Measurements from ENCODE around the gene CANT1.
"Not testable (repeated sequence)": the region's sequence is repeated elsewhere in the genome, so short reads cannot be mapped to it uniquely, and the experiment has no call there.

The CANT1 gene

DNA sequence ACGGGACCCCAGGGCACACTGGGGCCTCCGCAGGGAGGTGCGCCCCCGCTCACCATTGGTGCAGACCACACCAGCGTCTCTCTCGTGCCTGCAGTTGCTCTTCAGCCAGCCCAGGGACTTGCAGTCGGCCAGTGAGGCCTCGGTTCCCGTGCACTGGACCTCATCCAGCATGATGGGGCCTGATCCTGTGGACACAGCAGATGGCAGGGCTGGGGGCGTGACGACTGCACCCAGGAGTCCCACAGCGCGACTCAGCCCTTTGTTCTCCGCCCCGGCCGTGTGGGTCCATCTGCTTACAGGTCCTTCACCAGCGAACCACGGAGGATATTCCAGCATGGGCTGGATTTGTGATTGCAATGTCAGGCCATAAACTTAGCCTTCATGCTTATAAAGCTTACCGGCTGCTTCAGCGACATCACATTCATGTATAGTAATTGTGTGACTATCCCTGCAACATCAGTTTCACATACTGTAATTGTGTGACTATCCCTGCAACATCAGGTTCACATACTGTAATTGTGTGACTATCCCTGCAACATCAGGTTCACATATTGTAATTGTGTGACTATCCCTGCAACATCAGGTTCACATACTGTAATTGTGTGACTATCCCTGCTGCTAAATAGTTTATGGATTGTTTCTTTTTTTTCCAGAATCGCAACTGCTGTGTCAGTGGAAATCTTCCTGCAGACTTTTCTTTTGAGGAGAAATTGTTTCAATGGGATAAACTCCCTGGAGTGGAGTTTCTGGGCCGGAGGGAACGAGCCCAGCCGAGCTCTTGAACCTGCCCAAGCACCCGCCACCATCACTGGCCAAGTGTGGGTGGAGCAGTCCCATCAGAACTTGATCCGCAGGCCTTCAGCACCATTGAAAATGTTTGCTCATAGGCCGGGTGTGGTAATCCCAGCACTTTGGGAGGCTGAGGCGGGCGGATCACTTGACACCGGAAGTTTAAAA is 34.7 kb downstream of the CANT1 start:
- no peak for DNase-seq

DNA sequence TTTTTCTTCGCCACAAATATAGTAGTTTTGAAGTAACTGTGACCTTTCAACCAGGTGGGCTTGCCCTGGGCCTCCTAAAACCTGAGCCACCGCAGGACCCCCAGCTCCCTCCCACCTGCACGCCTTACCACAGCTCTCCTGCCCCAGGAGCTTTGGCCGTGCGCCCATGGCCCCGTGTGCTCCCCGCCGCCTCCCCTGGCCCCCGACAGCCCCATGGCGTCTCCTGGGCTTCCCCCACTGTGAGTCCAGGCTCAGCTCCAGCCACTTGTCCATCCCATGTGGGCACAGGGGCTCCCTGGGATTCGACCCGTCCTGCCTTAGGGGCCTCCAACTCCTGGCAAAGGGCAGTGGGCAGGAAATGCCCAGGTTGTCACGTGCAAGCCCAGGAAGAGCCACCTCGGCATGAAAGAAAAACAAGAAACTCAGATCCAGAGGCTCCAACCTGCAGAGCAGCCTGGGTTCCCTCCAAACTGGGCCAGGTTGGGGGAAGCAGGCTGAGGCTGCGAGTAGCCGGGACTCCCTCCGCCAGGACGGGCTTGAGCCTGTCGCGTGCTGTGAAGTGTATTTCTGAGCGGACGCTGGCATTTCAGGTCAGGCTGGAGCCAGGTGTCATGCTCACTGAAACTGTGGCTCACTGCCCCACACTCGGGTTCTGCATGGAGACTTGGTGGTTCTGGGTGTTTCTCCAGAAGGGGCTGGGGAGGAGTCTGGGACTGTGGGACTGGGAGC is 35.6 kb downstream of the CANT1 start:
- DNase-seq, result no peak

GRCh38 chr17:78973196-78973595 is 36.4 kb downstream of the CANT1 start:
- no peak for DNase-seq

DNA sequence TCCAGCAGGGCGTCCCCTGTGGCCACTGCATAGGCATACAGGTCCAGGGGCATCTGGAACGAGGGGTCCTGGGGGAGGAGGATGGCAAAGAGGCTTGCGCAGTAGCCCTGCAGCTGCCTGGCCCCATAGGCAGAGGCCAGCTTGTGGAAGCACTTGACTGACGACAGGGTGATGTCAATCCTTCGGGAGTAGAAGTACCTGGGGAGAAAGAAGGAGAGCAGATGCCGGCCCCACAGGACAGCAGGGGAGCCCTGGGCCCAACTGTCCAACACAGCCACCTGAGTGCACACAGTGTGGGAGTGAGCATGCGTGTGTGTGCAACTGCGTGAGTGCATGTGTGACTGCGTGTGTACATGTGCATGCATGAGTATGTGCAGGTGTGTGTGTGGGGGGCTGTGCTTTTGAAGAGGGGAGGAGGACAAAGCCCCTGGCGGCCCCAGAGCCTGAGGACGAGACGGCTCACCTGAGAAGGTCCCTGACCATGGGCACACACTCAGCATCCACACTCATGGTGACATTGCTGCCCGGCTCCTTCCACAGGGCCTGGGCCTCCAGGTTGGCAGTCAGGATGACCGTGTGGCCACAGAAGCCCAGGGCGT is 37.0 kb downstream of the CANT1 start:
- no peak for DNase-seq

DNA sequence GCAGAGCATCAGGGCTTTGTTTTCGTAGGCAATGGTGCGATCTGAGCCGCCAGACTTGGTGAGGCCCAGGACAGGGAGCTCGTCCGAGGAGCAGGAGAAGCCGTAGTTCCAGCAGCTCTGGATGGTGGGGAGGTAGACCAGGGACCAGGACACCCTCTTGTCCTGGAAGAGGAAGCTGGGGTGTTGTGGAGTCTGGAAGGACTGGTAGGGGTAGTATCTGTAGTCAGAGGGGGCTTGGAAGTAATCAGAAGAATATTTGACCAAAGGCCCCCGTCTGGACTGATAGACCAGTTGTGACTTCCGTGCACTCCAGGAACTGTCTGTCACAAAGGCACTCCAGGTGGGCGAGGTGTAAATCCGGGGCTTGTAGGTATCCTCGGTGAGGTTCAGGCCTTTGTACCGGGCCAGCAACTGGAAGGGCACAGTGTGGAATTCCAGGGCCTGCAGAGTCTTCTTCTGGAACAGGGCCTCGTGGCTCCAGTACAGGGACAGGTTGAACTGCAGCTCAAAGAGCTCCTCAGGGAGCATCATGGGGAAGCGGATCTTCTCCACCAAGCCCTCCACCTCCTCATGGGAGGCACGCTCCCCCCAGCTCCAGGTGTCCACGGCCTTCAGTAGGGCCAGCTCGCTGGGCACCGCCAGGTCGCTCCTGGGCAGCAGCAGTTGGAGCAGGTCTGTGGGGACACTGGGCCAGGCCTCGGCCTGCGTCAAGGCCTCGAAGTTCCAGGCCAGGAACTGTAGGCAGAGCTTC is 37.6 kb downstream of the CANT1 start:
- no peak for DNase-seq

GRCh38 chr17:78970834-78971755 is 38.5 kb downstream of the CANT1 start:
- peak; percentile 70 to 71 for DNase-seq

- no peak for DNase-seq
Measured at GRCh38 chr17:78969865-78970264, 39.7 kb downstream of the CANT1 start.

DNA sequence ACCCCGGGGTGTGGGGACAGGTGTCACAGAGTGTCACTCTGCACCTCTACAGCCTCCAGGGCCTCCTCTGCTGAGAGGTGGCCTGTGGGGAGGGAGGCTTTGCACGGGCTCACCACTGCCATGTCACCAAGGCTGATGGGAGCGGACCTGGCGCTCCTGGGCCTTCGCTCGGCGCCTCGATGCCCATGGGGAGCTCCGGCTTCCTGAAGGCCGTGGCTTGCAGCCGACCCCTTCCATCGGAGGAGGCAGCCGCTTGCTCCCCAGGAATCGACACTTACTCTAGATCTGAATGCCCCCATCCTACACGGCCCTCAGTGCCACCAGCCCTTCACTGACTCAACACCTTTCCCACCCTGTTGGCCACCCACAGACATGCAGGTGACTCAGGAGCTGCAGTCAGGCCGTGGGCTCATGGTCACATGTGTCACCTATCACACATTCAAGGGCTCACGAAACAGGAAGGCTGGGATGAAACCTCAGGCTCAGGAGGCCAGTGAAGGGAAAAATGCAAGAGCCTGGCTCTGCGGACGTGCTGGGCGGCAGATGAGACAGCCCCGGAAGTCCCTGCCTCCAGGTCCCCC is 41.7 kb downstream of the CANT1 start:
- DNase-seq, result no peak

- no peak for DNase-seq
Measured at GRCh38 chr17:78966910-78967600, 42.5 kb downstream of the CANT1 start.

DNA sequence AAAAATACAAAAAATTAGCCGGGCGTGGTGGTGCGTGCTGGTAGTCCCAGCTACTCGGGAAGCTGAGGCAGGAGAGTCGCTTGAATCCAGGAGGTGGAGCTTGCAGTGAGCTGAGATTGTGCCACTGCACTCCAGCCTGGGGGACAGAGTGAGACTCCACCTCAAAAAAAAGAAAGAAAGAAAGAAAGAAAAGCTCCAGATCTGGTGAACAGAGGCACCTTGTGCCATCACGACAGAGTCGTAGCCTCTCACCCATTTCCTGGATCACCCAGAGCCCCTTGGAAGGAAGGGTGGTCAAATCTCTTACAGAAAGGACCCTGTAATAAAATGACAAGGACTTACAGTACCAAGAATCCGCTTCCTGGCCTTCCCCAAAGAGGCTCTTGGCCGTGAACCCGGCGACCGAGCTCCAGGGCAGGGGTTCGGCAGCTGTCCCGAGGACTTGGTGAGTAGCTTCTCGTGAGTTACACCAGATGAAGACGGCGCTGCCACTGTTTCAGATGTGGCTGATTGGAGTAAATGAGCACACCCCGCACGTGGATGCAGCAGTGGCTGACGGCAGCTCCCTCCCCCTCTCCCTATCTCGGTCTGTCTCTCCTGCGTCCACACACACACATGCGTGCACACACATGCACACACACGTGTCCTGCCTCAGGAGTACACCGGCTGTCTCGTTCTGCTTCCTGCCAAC is 43.3 kb downstream of the CANT1 start:
- DNase-seq, result no peak

GRCh38 chr17:78965491-78965924 is 44.1 kb downstream of the CANT1 start:
- DNase-seq, result no peak

- DNase-seq, result no peak
Measured at GRCh38 chr17:78963378-78963777, 46.2 kb downstream of the CANT1 start.

DNA sequence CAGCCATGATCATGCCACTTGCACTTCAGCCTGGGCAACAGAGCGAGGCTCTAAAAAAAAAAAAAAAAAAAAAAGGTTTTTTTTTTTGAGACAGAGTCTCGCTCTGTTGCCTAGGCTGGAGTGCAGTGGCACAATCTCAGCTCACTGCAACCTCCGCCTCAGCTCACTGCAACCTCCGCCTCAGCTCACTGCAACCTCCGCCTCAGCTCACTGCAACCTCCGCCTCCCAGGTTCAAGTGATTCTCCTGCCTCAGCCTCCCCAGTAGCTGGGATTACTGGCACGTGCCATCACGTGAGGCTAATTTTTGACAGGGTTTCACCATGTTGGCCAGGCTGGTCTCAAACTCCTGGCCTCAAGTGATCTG is 46.6 kb downstream of the CANT1 start:
- DNase-seq, result not testable (repeated sequence)

DNA sequence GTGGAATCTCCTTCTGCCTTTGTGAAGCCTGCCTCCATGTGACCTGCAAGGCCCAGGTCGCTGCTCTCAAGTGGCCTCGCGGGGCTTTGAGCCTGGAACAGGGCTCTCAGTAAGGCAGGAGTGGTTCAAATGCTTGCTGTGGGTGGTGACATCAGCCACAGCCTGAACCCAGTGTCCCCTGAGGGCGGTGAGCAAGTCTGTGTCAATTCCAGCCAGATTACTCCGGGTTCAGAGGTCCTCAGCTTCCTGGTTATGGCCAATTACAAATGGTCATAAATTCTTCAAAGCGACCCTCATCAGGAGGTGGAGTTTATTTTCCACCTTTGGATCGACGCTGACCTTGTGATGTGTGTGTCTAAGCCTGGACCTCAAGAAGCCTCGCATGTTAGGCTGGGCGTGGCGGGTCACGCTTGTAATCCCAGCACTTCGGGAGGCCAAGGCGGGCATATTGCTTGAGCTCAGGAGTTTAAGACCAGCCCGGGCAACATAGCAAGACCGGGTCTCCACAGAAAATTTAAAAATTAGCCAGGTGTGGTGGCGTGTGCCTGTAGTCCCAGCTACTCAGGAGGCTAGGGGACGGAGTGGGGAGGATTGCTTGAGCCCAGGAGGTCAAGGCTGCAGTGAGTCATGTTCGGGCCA is 47.1 kb downstream of the CANT1 start:
- no peak for DNase-seq

- DNase-seq, result no peak
Measured at GRCh38 chr17:78961571-78961970, 48.0 kb downstream of the CANT1 start.

GRCh38 chr17:78960928-78961327 is 48.6 kb downstream of the CANT1 start:
- DNase-seq, result no peak

GRCh38 chr17:78959803-78960202 is 49.8 kb downstream of the CANT1 start:
- no peak for DNase-seq

DNA sequence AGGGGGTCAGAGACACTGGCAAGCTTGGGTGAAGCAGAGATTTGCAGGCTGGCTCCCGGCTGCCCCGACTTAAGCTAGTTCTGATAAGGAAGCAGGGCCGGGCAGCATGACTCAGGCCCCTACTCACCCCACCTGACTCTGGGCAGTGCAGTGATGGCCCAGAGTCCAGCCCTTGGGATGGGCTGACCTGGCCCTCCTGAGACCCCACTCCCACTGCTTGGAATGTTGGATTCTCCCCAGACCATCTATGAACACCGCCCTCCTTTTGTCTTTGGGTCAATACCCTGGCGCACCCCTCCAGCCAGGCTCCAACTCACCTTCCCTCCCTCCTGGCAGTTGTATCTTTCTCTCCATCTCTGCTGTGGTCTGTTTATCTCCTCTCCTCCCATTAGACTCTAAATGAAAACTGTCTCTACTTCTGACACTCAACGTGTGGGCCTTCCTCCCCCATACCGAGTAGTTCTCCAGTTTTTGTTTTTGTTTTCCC is 50.9 kb downstream of the CANT1 start:
- DNase-seq, result no peak

- no peak for DNase-seq
Measured at GRCh38 chr17:78957128-78957527, 52.4 kb downstream of the CANT1 start.

All from CD4-positive, alpha-beta T cell treated with Interleukin-1 beta for 1 hour (primary cell).